NCI-H1105 (cell line): ENCODE results near the gene TRIM24.

Experiments used
- DNase-seq: peaks from one replicate; lab custom pipeline; 2025; lab: John Stamatoyannopoulos, UW

The TRIM24 gene

GRCh38 chr7:138575897-138576428 lies 115.9 kb downstream of the TRIM24 start:
- DNase-seq, result no peak

DNA sequence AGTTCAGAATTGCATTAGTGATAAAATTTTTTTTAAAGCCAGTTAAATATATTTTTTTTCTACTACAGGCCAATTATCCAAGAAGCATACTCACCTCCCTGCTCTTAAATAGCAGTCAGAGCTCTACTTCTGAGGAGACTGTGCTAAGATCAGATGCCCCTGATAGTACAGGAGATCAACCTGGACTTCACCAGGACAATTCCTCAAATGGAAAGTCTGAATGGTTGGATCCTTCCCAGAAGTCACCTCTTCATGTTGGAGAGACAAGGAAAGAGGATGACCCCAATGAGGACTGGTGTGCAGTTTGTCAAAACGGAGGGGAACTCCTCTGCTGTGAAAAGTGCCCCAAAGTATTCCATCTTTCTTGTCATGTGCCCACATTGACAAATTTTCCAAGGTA lies 119.1 kb downstream of the TRIM24 start:
- no peak for DNase-seq

DNA sequence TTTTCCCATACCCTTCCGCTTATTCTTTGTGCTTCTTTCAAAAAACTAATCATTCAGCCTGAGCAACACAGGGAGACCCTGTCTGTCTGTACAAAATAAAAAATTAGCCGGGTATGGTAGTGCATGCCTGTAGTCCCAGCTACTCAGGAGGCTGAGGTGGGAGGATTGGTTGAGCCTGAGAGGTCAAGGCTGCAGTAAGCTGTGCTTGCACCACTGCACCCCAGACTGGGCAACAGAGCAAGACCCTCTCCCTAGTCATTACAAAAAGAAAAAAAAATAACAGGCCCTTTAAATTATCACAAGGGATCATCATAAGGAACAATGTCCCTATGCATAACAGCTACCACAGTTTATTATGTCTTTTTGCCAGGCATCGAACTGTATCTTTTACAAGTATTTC lies 119.6 kb downstream of the TRIM24 start:
- DNase-seq, result no peak

DNA sequence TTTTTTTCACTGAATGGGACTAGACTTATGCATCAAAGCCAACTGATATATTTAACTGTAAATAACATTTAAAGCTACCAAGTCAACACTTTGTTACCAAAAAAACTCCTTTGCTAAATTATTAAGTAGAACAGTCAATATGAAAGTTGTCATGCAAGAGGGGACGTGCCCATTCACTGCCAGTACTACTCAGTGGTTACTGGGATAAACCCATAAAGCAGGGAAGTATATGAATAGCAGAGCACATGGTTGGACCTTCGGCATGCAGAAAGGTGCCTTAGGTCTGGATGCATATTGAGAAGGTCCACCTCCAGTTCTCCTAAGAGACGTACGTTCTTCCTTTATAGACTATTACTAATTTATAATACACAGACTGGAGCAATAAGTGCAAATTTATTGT lies 121.0 kb downstream of the TRIM24 start:
- DNase-seq, result no peak

- no peak for DNase-seq
These were observed 124.2 kb downstream of the TRIM24 start for GRCh38 chr7:138584283-138584682.

DNA sequence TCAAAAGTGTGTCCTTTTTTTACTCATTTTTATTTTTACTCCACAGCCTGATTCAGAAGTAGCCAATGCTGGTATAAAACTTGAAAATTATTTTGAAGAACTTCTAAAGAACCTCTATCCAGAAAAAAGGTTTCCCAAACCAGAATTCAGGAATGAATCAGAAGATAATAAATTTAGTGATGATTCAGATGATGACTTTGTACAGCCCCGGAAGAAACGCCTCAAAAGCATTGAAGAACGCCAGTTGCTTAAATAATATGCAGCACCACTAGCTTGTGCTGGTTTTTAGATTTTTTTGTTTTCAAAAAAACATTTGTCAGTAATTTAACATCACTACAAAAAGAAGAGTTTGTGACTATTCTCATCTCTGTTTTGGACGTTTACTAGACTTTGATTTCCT lies 124.6 kb downstream of the TRIM24 start:
- no peak for DNase-seq

- DNase-seq, result no peak
These were observed 125.4 kb downstream of the TRIM24 start for GRCh38 chr7:138585283-138585993.

DNA sequence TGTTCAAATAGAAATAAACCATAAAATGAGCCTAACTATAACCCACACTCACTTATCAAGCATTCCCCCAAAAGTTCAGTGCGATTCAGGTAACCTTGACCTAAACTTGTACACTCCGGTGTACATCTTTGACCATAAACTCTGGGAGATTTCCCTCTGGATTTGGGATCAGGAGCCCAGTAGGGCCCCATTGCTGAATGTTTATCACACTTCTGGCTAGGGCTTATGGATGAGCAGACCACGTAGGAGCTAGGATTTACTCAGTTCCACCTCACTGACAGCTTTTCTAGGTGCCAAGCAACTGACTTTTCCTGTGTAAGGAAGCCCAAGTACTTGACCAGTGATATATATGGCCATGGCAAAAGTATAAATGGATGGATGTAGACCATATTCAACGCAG lies 127.4 kb downstream of the TRIM24 start:
- no peak for DNase-seq

- no peak for DNase-seq
These were observed 128.9 kb downstream of the TRIM24 start for GRCh38 chr7:138588986-138589385.

DNA sequence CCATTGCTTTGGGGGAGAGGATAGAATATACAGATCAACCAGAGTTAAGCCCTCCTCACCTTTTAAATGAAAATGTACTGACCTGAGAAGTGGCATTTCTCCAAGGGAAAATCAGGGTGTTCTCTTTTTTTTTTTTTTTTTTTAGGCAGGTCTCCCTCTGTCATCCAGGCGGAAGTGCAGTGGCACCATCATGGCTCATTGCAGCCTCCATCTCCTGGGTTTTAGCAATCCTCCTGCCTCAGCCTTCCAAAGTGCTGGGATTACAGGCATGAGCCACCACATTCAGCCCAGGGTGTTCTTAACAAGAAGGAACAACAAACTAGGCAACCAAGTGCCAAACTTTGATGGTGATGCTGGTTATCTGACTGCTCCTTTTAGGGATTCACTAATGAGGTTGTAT lies 130.1 kb downstream of the TRIM24 start:
- no peak for DNase-seq

GRCh38 chr7:138595454-138595853 lies 135.4 kb downstream of the TRIM24 start:
- DNase-seq, result no peak

DNA sequence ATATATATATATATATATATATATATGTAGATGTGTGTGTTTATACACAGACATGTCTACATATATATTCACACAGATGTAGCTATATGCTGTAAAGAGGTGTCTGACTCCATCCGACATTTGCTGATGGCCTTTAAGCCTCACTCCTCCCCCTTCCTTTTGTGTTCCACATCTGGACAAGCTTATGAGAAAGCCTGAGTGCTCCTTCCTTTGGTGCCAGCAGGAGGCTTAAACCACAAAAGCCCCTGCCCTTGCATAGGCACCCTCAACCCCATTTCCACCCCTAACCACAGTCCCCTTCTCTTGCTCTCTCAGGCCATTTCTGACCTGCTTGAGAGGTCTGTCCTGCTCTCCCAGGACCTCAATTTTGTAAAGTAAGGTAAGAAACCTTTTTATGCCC lies 142.4 kb downstream of the TRIM24 start:
- DNase-seq, result no peak

- no peak for DNase-seq
These were observed 143.7 kb downstream of the TRIM24 start for GRCh38 chr7:138603549-138604318.

GRCh38 chr7:138606236-138606635 lies 146.2 kb downstream of the TRIM24 start:
- no peak for DNase-seq

DNA sequence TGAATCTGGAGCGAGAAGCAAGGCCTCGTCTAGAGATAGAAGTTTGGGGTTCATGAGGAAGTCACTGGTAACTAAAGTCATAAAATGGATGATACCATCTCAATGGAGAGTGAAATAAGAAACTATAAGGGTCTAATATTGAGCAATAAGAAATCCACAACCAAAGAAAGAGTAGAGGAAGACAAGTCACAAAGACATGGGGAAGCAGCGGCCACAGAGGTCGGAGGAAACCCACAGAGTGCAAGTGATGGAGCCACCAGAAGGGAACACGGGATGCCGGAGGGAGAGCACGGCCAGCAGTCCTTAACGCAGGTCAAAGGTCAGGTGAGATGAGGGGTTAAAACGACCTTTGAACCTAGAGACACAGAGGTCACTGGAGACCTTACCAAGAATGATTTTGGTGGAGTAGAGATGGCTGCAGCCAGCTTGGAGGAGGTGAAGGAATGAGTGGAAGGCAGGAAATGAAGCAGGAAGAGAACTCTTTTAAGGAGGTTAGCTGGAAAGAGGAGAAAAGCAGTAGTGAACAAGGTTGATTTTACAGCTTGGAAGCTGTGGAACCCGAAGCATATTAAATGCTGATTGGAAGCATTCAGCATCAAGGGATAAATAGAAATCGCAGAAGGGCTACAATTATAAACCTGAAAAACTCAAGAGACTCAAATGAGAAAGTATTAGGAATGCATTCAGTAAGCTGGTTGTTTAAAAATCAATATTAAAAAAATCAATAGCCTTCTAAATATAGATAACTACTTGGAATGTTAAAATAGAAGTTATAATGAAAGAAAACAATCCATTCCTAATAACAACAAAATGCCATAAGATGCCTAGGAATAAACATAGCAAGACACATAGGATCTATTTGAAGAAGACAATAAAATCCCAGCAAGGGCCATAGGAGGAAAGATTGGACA lies 147.4 kb downstream of the TRIM24 start:
- DNase-seq, result no peak

DNA sequence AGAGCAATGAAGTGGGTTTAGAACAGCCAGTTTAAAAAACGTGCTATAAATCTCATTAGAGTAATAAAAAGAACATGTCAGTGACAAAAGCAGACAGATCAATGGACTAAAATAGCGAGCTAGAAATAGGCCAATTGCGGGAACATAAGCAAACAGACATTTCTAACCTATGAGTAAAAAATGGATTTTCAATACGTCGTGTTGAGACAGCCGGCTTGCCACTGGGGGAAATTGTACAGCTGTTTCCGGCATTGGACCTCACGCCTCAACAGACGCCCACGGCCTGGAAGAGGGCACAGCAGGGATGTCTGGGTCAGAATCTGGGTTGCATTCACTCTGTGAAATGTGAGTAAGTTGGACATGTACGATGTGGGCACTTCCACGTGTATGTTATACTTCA lies 148.2 kb downstream of the TRIM24 start:
- no peak for DNase-seq

GRCh38 chr7:138610671-138611170 lies 150.7 kb downstream of the TRIM24 start:
- DNase-seq, result no peak

DNA sequence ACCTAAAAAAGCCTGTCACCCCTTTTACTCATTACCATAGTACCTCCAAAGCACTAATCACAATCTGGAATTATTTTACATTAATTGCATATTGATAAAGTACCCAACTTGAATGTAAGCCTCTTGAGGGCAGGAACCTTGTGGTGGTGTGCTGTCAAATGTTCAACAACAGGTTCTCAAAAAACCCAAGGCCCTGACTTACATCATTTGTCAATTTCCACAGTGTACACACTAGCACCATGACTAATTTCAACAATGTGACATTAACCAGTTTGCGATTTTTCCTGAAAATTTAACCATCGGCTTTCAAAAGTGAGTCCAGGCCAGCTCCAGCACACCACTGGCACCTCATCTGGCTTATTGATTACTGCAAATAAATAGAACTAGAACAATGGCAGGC lies 153.6 kb downstream of the TRIM24 start:
- no peak for DNase-seq

DNA sequence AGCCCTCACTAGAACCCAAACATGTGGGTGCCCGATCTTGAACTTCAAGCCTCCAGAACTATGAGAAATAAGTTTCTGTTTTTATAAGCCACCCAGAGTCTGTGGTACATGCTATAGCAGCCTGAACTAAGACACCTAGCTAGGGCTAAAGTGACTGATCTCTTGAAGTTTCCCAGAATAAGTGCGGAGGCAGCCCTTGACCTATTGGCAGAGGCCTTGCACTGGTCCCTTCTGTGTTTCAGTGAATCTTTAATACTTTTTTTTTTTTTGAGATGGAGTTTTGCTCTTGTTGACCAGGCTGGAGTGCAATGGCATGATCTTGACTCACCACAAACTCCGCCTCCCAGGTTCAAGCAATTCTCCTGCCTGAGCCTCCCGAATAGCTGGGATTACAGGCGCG lies 156.0 kb downstream of the TRIM24 start:
- no peak for DNase-seq

- DNase-seq, result no peak
These were observed 158.4 kb downstream of the TRIM24 start for GRCh38 chr7:138618506-138618905.

DNA sequence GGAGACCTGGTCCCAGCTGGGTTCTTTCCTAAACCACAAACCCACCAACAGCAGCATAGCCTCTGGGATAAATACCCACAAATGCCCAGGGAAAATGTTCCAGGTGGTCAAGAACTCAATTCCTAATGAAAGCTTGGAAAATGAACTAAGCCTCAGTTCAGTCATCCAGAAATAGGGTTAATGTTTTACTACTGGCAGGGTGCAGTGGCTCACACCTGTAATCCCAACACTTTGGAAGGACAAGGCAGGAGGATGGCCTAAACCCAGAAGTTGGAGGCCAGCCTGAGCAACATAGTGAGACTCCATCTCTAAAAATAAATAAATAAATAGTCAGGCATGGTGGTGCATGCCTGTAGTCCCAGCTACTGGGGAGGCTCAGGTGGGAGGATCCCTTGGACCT lies 158.9 kb downstream of the TRIM24 start:
- DNase-seq, result no peak

GRCh38 chr7:138622841-138623240 lies 162.8 kb downstream of the TRIM24 start:
- no peak for DNase-seq
